ENCODE measurements around the gene NUP210L. TPM values are rescaled to one million over a fixed set of nuclear protein-coding genes. Genes with fewer than 3 reads are reported as not detected.
"Not testable (repeated sequence)": the region's sequence is repeated elsewhere in the genome, so short reads cannot be mapped to it uniquely, and the experiment has no call there.

Gene NUP210L
- total RNA-seq, 2 experiments from 2014 or later = 0.03 to 0.06 TPM

DNA sequence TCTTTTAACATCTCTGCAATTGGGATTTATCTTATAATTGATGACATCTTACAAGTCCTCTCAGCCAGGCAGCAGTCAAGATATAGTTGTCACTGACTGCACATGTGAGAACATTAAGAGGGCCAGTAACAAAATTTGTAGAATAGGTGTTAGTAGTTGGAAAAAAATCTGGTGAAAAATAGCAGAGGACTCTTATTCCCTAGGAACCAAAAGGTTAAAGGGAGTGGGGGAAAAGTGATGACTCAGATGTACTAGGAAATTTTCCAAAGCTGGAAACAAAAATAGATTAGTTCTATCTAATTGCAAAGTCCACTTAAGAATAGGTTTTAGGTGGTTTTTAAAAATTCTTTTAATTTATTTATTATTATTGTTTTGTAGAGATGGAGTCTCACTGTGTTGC lies 3.6 kb downstream of the NUP210L start:
- no peaks in the 10 kb centered on the region for H3K4me1 ChIP-seq (ENCODE audit: insufficient read depth, low read length, poor library complexity, severe bottlenecking)
- no peak overlapping the region for H3K27ac ChIP-seq (ENCODE audit: low read depth, low read length, poor library complexity, severe bottlenecking)
- H3K4me3 ChIP-seq (ENCODE audit: low read depth, low read length, poor library complexity, severe bottlenecking) = no peak overlapping the region
- intact Hi-C loops (cut with micrococcal nuclease; ENCODE audit: unreplicated experiment) = no loop called here
- no peaks in the 10 kb centered on the region for H3K9me2 ChIP-seq (ENCODE audit: insufficient read depth, low read length)
- ChIA-PET CTCF (ENCODE audit: unreplicated experiment) (interaction anchor here (0.5 kb wide), 1 partner anchor 134 kb away, joined by 3 read pairs; no protein-coding TSS in a partner anchor), POLR2A (no interaction called here)
- H3K9me3 ChIP-seq (ENCODE audit: low read length) = no peaks in the 10 kb centered on the region
- peaks cover 21% of the 10 kb centered on the region for H3K36me3 ChIP-seq (ENCODE audit: insufficient read depth, low read length)
- H3K4me2 ChIP-seq (ENCODE audit: low read length) = no peak overlapping the region
- H4K20me1 ChIP-seq (ENCODE audit: insufficient read depth, low read length) = no peaks in the 10 kb centered on the region
- DNase-seq (ENCODE audit: low spot score) = no peak
- H2AFZ ChIP-seq (ENCODE audit: low read length) = no peak overlapping the region
- no peaks in the 10 kb centered on the region for H3K79me2 ChIP-seq (ENCODE audit: insufficient read depth, low read depth, low read length)
- no TSS peak for BruUV-seq (replicated peaks)
- TF ChIP-seq EZH2phosphoT487 (IDR thresholded peaks at IDR 0.05; ENCODE audit: borderline replicate concordance, low read depth, low read length) = no peak
- TF ChIP-seq, protein P1, sequence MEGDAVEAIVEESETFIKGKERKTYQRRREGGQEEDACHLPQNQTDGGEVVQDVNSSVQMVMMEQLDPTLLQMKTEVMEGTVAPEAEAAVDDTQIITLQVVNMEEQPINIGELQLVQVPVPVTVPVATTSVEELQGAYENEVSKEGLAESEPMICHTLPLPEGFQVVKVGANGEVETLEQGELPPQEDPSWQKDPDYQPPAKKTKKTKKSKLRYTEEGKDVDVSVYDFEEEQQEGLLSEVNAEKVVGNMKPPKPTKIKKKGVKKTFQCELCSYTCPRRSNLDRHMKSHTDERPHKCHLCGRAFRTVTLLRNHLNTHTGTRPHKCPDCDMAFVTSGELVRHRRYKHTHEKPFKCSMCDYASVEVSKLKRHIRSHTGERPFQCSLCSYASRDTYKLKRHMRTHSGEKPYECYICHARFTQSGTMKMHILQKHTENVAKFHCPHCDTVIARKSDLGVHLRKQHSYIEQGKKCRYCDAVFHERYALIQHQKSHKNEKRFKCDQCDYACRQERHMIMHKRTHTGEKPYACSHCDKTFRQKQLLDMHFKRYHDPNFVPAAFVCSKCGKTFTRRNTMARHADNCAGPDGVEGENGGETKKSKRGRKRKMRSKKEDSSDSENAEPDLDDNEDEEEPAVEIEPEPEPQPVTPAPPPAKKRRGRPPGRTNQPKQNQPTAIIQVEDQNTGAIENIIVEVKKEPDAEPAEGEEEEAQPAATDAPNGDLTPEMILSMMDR (conservative IDR thresholded peaks at IDR 0.05; ENCODE audit: low read length) = no peak

DNA sequence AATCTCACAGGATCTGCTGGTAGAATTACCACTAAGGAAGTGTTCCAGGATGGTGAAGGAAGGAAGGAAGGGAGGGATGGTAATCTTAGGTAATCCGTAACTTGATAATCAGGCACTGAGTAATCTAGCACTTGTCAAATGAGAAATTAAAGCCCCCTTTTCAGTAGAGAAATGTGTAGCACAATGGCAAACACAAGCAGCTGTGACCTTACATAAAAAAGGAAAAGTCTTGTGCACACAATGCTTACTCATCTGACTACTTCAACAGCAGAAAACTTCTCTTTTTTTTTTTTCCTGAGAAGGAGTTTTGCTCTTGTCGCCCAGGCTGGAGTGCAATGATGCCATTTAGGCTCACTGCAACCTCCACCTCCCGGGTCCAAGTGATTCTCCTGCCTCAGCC lies 6.1 kb downstream of the NUP210L start:
- CTCF ChIA-PET (ENCODE audit: unreplicated experiment) = no interaction called here
- BruUV-seq (replicated peaks) = no TSS peak
- DNase-seq (ENCODE audit: low spot score) = no peak
- H3K27ac ChIP-seq (ENCODE audit: low read depth, low read length, poor library complexity, severe bottlenecking) = no peak overlapping the region
- H3K79me2 ChIP-seq (ENCODE audit: insufficient read depth, low read depth, low read length) = no peaks in the 10 kb centered on the region
- TF ChIP-seq, protein P1 (conservative IDR thresholded peaks at IDR 0.05; ENCODE audit: low read length) = no peak
- TF ChIP-seq EZH2phosphoT487 (IDR thresholded peaks at IDR 0.05; ENCODE audit: borderline replicate concordance, low read depth, low read length) = no peak
- intact Hi-C loops (cut with micrococcal nuclease; ENCODE audit: unreplicated experiment) = no loop called here
- no peaks in the 10 kb centered on the region for H3K9me3 ChIP-seq (ENCODE audit: low read length)
- no peaks in the 10 kb centered on the region for H4K20me1 ChIP-seq (ENCODE audit: insufficient read depth, low read length)
- H2AFZ ChIP-seq (ENCODE audit: low read length) = no peak overlapping the region
- no peak overlapping the region for H3K4me3 ChIP-seq (ENCODE audit: low read depth, low read length, poor library complexity, severe bottlenecking)
- no peaks in the 10 kb centered on the region for H3K4me1 ChIP-seq (ENCODE audit: insufficient read depth, low read length, poor library complexity, severe bottlenecking)
- H3K9me2 ChIP-seq (ENCODE audit: insufficient read depth, low read length) = no peaks in the 10 kb centered on the region
- H3K36me3 ChIP-seq (ENCODE audit: insufficient read depth, low read length) = no peaks in the 10 kb centered on the region
- POLR2A ChIA-PET = no interaction called here
- H3K4me2 ChIP-seq (ENCODE audit: low read length) = no peak overlapping the region

DNA sequence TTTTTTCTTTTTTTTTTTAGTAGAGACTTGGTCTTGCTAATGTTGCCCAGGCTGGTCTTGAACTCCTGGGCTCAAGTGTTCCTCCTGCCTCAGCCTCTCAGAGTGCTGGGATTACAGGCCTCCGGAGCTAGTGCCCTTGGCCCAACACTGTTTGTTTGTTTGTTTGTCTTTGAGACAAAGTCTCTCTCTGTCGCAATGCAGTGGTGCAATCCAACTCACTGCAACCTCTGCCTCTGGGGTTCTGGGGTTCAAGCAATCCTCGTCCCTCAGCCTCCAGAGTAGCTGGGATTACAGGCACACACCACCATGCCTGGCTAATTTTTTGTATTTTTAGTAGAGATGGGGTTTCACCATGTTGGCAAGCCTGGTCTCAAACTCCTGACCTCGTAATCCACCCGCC lies 7.4 kb downstream of the NUP210L start:
- H3K9me2 ChIP-seq (ENCODE audit: insufficient read depth, low read length); H3K36me3 ChIP-seq (ENCODE audit: insufficient read depth, low read length); H3K4me3 ChIP-seq (ENCODE audit: low read depth, low read length, poor library complexity, severe bottlenecking); H3K4me2 ChIP-seq (ENCODE audit: low read length); H3K4me1 ChIP-seq (ENCODE audit: insufficient read depth, low read length, poor library complexity, severe bottlenecking); H3K79me2 ChIP-seq (ENCODE audit: insufficient read depth, low read depth, low read length); DNase-seq (ENCODE audit: low spot score); BruUV-seq (replicated peaks); H3K9me3 ChIP-seq (ENCODE audit: low read length); CTCF ChIA-PET (ENCODE audit: unreplicated experiment); H3K27ac ChIP-seq (ENCODE audit: low read depth, low read length, poor library complexity, severe bottlenecking); intact Hi-C loops (cut with micrococcal nuclease; ENCODE audit: unreplicated experiment); H4K20me1 ChIP-seq (ENCODE audit: insufficient read depth, low read length); H2AFZ ChIP-seq (ENCODE audit: low read length): not testable (repeated sequence)
- POLR2A ChIA-PET = interaction anchor here (0.7 to 0.8 kb wide), 2 partner anchors 279 to 950 kb away, joined by 3 to 4 read pairs; no protein-coding TSS in a partner anchor
